ENCODE data around the gene CES4A.

Gene CES4A

DNA sequence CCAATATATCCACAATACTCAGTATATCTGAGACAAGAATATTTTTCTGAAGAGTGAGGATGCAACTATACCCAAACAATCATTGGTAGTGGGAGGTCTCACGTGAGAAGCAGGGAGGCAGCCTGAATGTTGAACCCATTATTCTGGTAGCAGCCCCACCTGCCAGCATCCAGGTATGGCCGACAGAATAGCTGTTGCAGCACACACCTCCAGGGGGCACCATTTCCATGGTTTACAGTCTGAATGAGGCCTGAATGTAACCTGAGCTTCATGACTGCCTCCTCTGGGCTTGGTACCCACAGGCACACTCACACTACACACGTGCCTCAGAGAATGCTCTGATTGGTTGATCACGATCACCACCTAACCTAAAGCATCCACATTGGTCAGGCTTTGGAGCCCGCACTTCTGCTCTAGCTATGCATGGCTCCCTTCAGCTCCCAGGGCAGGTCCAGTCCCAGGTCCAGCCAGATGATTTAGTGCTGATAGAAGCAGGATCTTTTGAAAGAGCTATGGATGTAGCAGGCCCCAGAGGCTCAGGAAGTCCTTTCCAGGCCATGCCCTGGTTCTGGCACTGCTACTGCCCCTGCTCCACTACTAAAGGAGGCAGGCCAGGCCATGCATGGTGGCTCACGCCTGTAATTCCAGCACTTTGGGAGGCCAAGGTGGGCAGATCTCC lies 29.6 kb downstream of the CES4A start:
- peak; percentile 89 for DNase-seq (ENCODE audit: low spot score)

DNA sequence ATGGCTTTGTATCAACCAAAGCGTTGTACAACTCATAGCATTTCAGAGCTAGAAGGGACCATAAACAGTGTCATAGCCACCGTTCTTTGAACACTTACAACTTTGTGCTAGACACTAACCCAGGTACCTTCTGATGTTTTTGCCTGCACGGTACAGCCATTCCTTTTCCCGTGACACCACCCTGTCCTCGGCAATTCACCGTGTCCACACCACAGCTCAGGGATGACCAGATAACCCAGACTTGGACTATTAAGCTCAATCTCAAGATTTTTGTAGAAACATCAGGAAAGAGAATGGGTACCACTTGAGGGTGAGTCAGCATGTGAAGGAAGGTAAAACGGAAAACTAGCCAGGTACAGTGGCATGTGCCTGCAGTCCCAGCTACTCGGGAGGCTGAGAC lies 30.8 kb downstream of the CES4A start:
- DNase-seq (ENCODE audit: low spot score): no peak
- TF ChIP-seq, protein P1, sequence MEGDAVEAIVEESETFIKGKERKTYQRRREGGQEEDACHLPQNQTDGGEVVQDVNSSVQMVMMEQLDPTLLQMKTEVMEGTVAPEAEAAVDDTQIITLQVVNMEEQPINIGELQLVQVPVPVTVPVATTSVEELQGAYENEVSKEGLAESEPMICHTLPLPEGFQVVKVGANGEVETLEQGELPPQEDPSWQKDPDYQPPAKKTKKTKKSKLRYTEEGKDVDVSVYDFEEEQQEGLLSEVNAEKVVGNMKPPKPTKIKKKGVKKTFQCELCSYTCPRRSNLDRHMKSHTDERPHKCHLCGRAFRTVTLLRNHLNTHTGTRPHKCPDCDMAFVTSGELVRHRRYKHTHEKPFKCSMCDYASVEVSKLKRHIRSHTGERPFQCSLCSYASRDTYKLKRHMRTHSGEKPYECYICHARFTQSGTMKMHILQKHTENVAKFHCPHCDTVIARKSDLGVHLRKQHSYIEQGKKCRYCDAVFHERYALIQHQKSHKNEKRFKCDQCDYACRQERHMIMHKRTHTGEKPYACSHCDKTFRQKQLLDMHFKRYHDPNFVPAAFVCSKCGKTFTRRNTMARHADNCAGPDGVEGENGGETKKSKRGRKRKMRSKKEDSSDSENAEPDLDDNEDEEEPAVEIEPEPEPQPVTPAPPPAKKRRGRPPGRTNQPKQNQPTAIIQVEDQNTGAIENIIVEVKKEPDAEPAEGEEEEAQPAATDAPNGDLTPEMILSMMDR (IDR thresholded peaks at IDR 0.05; ENCODE audit: extremely low read depth, missing control alignments): no peak

More for the DNA sequence above, 29.6 kb downstream of the CES4A start:
- TF ChIP-seq, protein P1 (IDR thresholded peaks at IDR 0.05; ENCODE audit: extremely low read depth, missing control alignments): peak; percentile 79

DNA sequence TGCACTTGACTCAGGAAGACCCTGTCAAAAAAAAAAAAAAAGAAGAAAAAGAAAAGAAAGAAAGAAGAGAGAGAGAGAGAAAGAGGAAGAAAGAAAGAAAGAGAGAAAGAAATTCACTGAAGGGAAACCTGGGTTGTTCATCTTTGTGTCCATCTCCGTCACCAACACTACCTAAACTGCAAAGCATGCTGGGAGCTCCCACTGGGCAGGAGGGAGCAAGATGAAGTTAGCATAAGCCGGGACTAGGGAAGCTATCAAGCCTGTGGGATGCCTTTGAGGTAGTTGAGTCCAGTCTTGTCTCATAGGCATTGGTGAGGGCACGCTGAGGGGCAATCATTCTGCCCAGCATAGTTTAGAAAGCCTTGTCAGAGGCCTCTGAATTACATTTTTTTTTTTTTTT lies 32.9 kb downstream of the CES4A start:
- TF ChIP-seq, protein P1 (IDR thresholded peaks at IDR 0.05; ENCODE audit: extremely low read depth, missing control alignments): no peak
- no peak for DNase-seq (ENCODE audit: low spot score)

DNA sequence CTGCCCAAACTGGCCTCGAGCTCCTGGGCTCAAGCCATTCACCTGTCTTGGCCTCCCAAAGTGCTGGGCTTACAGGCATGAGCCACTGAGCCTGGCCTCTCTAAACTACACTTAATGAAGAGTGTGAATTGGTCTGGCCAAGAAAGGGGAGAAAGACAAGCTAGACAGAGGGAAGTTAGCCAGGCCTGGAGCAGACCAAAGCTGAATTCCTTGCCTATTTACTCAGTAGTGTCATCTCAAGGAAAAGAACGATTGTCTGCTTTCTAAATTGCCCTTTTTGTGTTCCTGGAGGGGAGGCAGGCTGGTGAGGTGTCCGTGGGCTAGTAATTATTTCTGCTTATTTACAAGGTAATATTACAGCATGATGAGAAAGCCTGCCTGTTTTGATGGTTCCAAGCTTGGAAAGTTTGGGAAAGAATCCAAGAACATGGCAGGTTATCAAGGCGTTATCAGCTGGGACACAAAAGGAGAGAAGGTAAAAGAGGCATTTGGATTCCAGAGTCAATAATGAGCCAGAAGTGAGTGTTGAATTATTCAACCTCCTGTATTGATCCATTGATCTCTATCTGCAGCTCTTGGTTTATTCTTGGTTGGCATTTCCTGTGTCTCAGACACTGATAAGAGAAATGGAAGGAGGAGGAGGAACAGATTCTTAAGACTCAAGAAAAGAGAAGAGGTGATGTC lies 34.3 kb downstream of the CES4A start:
- TF ChIP-seq, protein P1 (IDR thresholded peaks at IDR 0.05; ENCODE audit: extremely low read depth, missing control alignments): no peak

DNA sequence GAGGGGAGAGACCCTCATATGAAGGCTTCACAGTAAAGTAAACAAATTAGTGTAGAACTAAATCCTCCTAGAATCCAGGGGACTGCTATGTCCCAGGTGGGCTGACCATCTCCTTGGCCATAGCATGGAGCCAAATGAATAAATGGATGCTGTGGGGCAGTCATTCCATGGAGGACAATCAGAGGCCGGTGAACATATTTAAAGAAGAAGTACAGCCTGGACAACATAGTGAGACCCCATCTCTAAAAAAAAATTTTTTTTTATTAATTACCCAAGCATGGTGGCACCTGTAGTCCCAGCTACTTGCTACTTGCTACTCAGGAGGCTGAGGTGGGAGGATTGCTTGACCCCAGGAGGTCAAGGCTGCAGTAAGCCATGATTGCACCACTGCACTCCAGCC lies 35.3 kb downstream of the CES4A start:
- TF ChIP-seq, protein P1 (IDR thresholded peaks at IDR 0.05; ENCODE audit: extremely low read depth, missing control alignments): no peak
- no peak for DNase-seq (ENCODE audit: low spot score)

More for the DNA sequence above, 34.3 kb downstream of the CES4A start:
- no peak for DNase-seq (ENCODE audit: low spot score)

DNA sequence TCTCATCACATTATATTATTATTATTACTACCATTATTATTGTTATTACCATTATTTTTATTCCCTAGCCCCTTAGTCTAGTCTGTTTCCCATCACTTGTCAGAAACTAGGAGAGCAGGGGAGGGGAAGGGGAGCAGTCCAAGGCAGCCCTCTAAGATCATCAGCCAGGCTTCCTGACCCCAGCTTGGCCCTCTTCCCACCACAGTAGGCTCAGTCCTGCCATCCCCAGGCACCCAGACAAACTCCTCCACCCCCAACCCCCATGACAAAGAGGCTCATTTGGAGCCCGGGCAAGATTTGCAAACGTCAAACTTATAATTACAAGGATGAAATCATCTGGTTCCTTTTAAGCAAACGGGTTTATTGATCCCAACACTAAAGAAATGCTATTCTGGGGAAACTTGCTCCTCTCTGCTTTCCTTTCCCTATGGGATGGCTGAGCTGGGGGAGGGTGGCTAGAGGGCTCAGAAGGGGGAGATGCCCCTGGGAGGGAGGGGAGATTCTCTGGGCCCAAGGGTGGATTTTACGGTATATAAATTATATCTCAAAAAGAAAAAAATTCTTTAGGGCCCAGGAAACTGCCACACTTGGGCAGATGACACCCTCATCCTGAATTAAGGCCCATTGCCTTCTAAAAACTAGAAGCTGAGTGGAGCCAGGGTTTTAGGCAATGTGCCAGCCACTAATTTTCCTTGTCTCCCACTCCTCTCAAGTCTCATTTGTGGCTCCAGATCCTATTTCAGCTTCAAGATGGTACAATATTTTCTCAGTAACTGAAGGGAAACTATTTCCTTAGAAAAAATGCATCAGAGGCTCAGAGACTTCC lies 36.2 kb downstream of the CES4A start:
- TF ChIP-seq, protein P1 (IDR thresholded peaks at IDR 0.05; ENCODE audit: extremely low read depth, missing control alignments): no peak
- DNase-seq (ENCODE audit: low spot score): no peak

DNA sequence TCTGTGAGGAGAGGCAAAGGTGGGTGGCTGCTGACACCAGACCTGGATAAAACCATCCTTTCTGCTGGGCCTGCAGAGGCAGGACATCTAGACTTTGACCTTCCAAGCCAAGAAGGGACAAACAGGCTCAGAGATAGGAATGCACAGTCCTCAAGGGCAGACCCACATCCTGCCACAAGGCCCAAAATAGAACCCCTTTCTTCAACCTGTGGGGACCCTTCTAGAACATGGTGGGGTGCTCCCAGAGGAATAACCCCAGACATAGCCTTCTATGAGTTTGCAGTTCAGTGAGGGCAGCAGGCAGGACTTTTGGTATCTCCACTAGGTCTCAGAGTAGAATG lies 36.8 kb downstream of the CES4A start:
- DNase-seq (ENCODE audit: low spot score): no peak
- TF ChIP-seq, protein P1 (IDR thresholded peaks at IDR 0.05; ENCODE audit: extremely low read depth, missing control alignments): no peak

Data from GM20000 (cell line).